A673 (cell line): ENCODE results near the gene CDH6. TPM values are rescaled to one million over a fixed set of nuclear protein-coding genes. Genes with fewer than 3 reads are reported as not detected.

Experiments used
- BruUV-seq: library from RNA; stranded (reverse); fragments of 400-500 nt; replicated peaks from 2 replicates; lab custom pipeline; 2021; lab: Mats Ljungman, UMichigan
- CTCF ChIA-PET: fragments of 300-600 bp; sonication (Branson Sonifier 250); formaldehyde crosslinking; loops from one replicate; lab custom pipeline; 2022; ENCODE audit warnings: antibody characterized with exemption; lab: Charles Lee
- POLR2A ChIA-PET: fragments of 300-600 bp; sonication (Branson Sonifier 250); formaldehyde crosslinking; loops from one replicate; lab custom pipeline; 2022; ENCODE audit warnings: antibody characterized with exemption; ENCODE audit not compliant: low non-redundant PET; lab: Charles Lee
- DNase-seq: peaks from one replicate; pipeline ENCODE4 v3.0.0-alpha.2; 2015; ENCODE audit warnings: low spot score
- H3K27ac ChIP-seq: fragments of 200-600 bp; sonication (generic); 2 replicates; pipeline ENCODE4 v1.5.1; 2016; ENCODE audit warnings: mixed run types, low read depth, mild to moderate bottlenecking, mixed read lengths, antibody characterized with exemption, low read length; ENCODE audit not compliant: poor library complexity, severe bottlenecking
- H3K27me3 ChIP-seq: fragments of 200-600 bp; sonication (generic); replicated peaks from 2 replicates; pipeline ENCODE4 v1.6.1; 2017; ENCODE audit warnings: mixed run types, low read depth, mild to moderate bottlenecking, mixed read lengths, antibody characterized with exemption, low read length; ENCODE audit not compliant: insufficient read depth, poor library complexity
- H3K36me3 ChIP-seq: fragments of 200-600 bp; sonication (generic); 2 replicates; pipeline ENCODE4 v1.6.1; 2016; ENCODE audit warnings: mixed run types, mild to moderate bottlenecking, mixed read lengths, antibody characterized with exemption, low read length; ENCODE audit not compliant: insufficient read depth, poor library complexity, severe bottlenecking
- H3K4me1 ChIP-seq: fragments of 200-600 bp; sonication (generic); 2 replicates; pipeline ENCODE4 v1.6.1; 2017; ENCODE audit warnings: mixed run types, mild to moderate bottlenecking, mixed read lengths, antibody characterized with exemption, low read length; ENCODE audit not compliant: insufficient read depth, poor library complexity, severe bottlenecking
- H3K4me3 ChIP-seq: fragments of 200-600 bp; sonication (generic); 2 replicates; pipeline ENCODE4 v1.5.1; 2016; ENCODE audit warnings: low read depth, mixed run types, mild to moderate bottlenecking, mixed read lengths, low read length; ENCODE audit not compliant: poor library complexity, severe bottlenecking
- H3K9me3 ChIP-seq: fragments of 200-600 bp; sonication (generic); 2 replicates; pipeline ENCODE4 v1.6.1; 2016; ENCODE audit warnings: mixed run types, low read depth, mild to moderate bottlenecking, mixed read lengths, antibody characterized with exemption, low read length; ENCODE audit not compliant: poor library complexity, severe bottlenecking
- EZH2 ChIP-seq: fragments of 200-600 bp; sonication (generic); IDR thresholded peaks from 2 replicates; pipeline ENCODE4 v1.6.1; 2017; ENCODE audit warnings: borderline replicate concordance, low read depth, mild to moderate bottlenecking, mixed read lengths, antibody characterized with exemption, low read length; ENCODE audit not compliant: poor library complexity, severe bottlenecking
- intact Hi-C: fragments of 100-400 bp; cut with micrococcal nuclease; formaldehyde crosslinking; loops from one replicate; pipeline ENCODE4 v1.10.0; 2022; ENCODE audit not compliant: unreplicated experiment
- total RNA-seq: library from RNA; stranded (reverse); gene quantifications from 2 replicates; pipeline ENCODE4 v1.2.3, GENCODE V29; 2021
- TF ChIP-seq, protein P1 (sequence below): fragments of 300-800, 200-600 bp; sonication (generic); conservative IDR thresholded peaks from 2 replicates; pipeline ENCODE4 v1.5.1; 2017; ENCODE audit warnings: low read depth, mild to moderate bottlenecking, antibody characterized with exemption, low read length, moderate library complexity, mixed read lengths

Gene CDH6
- total RNA-seq, 1 experiment from 2014 or later, result 3.6 TPM

DNA sequence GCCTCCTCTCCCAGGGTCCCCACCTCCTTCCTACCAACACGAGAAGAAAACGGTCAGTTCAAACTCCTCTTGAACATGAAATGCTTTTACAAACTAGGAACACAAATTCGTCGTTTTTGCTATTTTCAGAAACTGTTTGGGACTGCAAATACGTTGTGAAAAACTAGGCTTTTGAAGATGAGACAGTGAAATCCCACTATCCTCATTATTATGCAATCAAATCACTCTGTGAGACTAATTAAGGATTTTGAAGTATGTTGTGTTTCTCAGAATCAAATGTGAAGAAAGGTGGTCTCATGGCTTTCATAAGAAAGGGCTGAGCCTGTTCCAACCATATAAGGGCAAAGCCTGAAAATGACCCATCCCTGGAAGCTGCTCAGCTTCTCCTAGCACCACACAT is 33.2 kb downstream of the CDH6 start:
- H3K4me3 ChIP-seq, result no peak overlapping the region
- CTCF ChIA-PET, result no interaction called here
- no peaks in the 10 kb centered on the region for H3K36me3 ChIP-seq
- peaks cover 10% of the 10 kb centered on the region for H3K4me1 ChIP-seq
- POLR2A ChIA-PET, result no interaction called here
- TF ChIP-seq, protein P1, sequence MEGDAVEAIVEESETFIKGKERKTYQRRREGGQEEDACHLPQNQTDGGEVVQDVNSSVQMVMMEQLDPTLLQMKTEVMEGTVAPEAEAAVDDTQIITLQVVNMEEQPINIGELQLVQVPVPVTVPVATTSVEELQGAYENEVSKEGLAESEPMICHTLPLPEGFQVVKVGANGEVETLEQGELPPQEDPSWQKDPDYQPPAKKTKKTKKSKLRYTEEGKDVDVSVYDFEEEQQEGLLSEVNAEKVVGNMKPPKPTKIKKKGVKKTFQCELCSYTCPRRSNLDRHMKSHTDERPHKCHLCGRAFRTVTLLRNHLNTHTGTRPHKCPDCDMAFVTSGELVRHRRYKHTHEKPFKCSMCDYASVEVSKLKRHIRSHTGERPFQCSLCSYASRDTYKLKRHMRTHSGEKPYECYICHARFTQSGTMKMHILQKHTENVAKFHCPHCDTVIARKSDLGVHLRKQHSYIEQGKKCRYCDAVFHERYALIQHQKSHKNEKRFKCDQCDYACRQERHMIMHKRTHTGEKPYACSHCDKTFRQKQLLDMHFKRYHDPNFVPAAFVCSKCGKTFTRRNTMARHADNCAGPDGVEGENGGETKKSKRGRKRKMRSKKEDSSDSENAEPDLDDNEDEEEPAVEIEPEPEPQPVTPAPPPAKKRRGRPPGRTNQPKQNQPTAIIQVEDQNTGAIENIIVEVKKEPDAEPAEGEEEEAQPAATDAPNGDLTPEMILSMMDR, result no peak
- no peak for TF ChIP-seq EZH2
- no peak overlapping the region for H3K27ac ChIP-seq
- BruUV-seq, result no TSS peak
- intact Hi-C loops, result no loop called here
- H3K27me3 ChIP-seq, result no peaks in the 10 kb centered on the region
- no peak for DNase-seq
- H3K9me3 ChIP-seq, result no peaks in the 10 kb centered on the region

DNA sequence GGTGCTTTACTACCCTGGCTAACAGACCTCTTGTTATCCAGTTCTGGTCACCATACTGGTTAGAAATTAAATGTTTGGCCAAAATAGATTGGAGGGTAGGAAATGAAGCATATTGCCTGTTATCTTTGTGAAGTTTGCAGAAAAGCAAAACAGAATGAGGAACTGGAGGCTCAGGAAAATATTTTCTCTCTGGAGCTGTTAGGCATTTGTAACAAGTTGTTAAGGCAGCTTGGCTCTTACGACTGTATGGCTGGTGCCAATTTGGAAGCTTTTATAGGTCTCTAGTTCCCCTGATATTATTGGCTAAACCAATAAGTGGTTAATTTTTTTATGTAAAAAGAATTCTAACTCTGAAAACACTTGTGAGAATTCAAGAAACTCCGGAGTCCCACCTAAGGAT is 35.8 kb downstream of the CDH6 start:
- intact Hi-C loops, result no loop called here
- TF ChIP-seq, protein P1, result no peak
- no peak for TF ChIP-seq EZH2
- DNase-seq, result no peak
- H3K9me3 ChIP-seq, result no peaks in the 10 kb centered on the region
- ChIA-PET POLR2A (no interaction called here), CTCF (no interaction called here)
- H3K27ac ChIP-seq, result no peak overlapping the region
- H3K36me3 ChIP-seq, result no peaks in the 10 kb centered on the region
- no TSS peak for BruUV-seq
- H3K4me3 ChIP-seq, result no peak overlapping the region
- no peaks in the 10 kb centered on the region for H3K27me3 ChIP-seq
- H3K4me1 ChIP-seq, result peaks cover 23% of the 10 kb centered on the region

DNA sequence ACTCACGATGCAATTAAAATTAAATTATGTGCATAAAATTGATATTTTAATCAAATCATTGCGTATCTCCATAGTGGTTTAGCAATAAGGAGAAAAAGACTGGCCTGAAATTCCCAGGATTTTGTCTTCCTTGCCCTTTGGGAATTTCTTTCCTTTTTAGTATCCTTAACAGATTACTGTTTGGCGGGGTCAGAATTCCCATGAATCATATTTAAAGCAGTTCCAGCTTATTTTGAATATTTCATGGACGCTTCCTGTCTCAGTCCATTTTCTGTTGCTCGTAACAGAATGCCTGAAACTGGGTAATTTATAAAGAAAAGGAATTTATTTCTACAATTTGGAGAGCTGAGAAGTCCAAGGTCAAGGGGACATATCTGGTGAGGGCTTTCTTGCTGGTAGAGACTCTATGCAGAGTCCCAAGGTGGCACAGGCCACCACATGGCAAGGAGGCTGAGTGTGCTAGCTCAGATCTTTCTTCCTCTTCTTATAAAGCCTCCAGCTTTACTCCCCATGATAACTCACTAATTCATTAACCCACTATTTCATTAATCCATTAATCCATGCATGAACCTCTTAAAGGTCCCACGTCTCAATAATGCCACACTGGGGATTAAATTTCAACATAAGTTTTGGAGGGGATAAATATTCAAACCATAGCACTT is 37.8 kb downstream of the CDH6 start:
- intact Hi-C loops, result loop anchor here (5.0 kb wide), 3 partner anchors 424 to 904 kb away; no protein-coding TSS in a partner anchor

More for the DNA sequence above, 37.8 kb downstream of the CDH6 start:
- no peak for DNase-seq
- H3K4me3 ChIP-seq, result no peak overlapping the region
- H3K27ac ChIP-seq, result no peak overlapping the region
- H3K4me1 ChIP-seq, result peaks cover 40% of the 10 kb centered on the region
- TF ChIP-seq EZH2, result no peak
- TF ChIP-seq, protein P1, result no peak
- ChIA-PET POLR2A (interaction anchor here (0.5 kb wide), 1 partner anchor 690 kb away, joined by 5 read pairs; no protein-coding TSS in a partner anchor), CTCF (interaction anchor here (0.6 to 1.8 kb wide), 5 partner anchors 16 to 1191 kb away, joined by 3 to 8 read pairs (median 3); no protein-coding TSS in a partner anchor)
- H3K27me3 ChIP-seq, result no peaks in the 10 kb centered on the region
- BruUV-seq, result no TSS peak
- H3K9me3 ChIP-seq, result no peaks in the 10 kb centered on the region
- no peaks in the 10 kb centered on the region for H3K36me3 ChIP-seq
